Right ventricle myocardium superior (tissue), 1 donor: Measurements from ENCODE around the gene FCHSD2. TPM values are rescaled to one million over a fixed set of nuclear protein-coding genes. Genes with fewer than 3 reads are reported as not detected.
"Not testable (repeated sequence)": the region's sequence is repeated elsewhere in the genome, so short reads cannot be mapped to it uniquely, and the experiment has no call there.

Experiments
- ATAC-seq: fragments of 200-7000 bp; cut with Tn5 transposase; one replicate; pipeline ENCODE4 v1.9.1; 2020; ENCODE audit warnings: mild to moderate bottlenecking; ENCODE audit not compliant: poor library complexity
- DNase-seq: peaks from one replicate; pipeline ENCODE4 v3.0.0-alpha.2; 2020
- intact Hi-C: fragments of 100-400 bp; cut with DNase I; formaldehyde crosslinking; loops from one replicate; pipeline ENCODE4 v1.11.2; 2022
- total RNA-seq: library from RNA; stranded (reverse); fragmentation: NEBNext Ultra II Directional; extraction: Animal tissue kit (Norgen Biotek cat#: 25700); gene quantifications from one replicate; pipeline ENCODE4 v1.2.1, GENCODE V29; 2021
- donor health status: DM: no; HTN: yes; CAD: no; lungs with severe emphysema.

The FCHSD2 gene
- total RNA-seq, 1 donor from 2014 or later, result 40.4 TPM

GRCh38 chr11:73099512-73100266, 42.4 kb downstream of the FCHSD2 start:
- ATAC-seq, result no peak
- DNase-seq, result no peak
- intact Hi-C loops, result no loop called here

- intact Hi-C loops, result no loop called here
- ATAC-seq, result peak; percentile 80
- DNase-seq, result peak; percentile 49
These were observed 46.5 kb downstream of the FCHSD2 start for GRCh38 chr11:73095613-73096012.

GRCh38 chr11:73091521-73092305, 50.4 kb downstream of the FCHSD2 start:
- DNase-seq (no peak), ATAC-seq (no peak)
- intact Hi-C loops, result no loop called here

GRCh38 chr11:73087730-73088129, 54.4 kb downstream of the FCHSD2 start:
- intact Hi-C loops, result no loop called here
- peak; percentile 51 for ATAC-seq

GRCh38 chr11:73085189-73085875, 56.8 kb downstream of the FCHSD2 start:
- DNase-seq (no peak), ATAC-seq (peak; percentile 39)
- intact Hi-C loops, result no loop called here

More at GRCh38 chr11:73087730-73088129, 54.4 kb downstream of the FCHSD2 start:
- no peak for DNase-seq

- ATAC-seq (no peak), DNase-seq (no peak)
- intact Hi-C loops, result no loop called here
These were observed 63.5 kb downstream of the FCHSD2 start for GRCh38 chr11:73078631-73079030.

- ATAC-seq (no peak), DNase-seq (no peak)
- intact Hi-C loops, result no loop called here
These were observed 64.7 kb downstream of the FCHSD2 start for GRCh38 chr11:73077454-73077853.

- DNase-seq, result no peak
- ATAC-seq, result no peak
- intact Hi-C loops, result no loop called here
These were observed 67.8 kb downstream of the FCHSD2 start for GRCh38 chr11:73074319-73074718.

- intact Hi-C loops, result no loop called here
- ATAC-seq (peak; percentile 92), DNase-seq (no peak)
These were observed 69.1 kb downstream of the FCHSD2 start for GRCh38 chr11:73072935-73073481.

GRCh38 chr11:73070653-73071052, 71.5 kb downstream of the FCHSD2 start:
- DNase-seq (no peak), ATAC-seq (no peak)
- intact Hi-C loops, result no loop called here

GRCh38 chr11:73061857-73062424, 80.2 kb downstream of the FCHSD2 start:
- DNase-seq, intact Hi-C loops, ATAC-seq: not testable (repeated sequence)

- intact Hi-C loops, ATAC-seq, DNase-seq: not testable (repeated sequence)
These were observed 80.7 kb downstream of the FCHSD2 start for GRCh38 chr11:73061434-73061833.

- no peak for DNase-seq
- ATAC-seq, result no peak
- intact Hi-C loops, result no loop called here
These were observed 82.2 kb downstream of the FCHSD2 start for GRCh38 chr11:73059915-73060314.

- intact Hi-C loops, result no loop called here
- ATAC-seq, result no peak
- no peak for DNase-seq
These were observed 83.0 kb downstream of the FCHSD2 start for GRCh38 chr11:73058989-73059674.

- intact Hi-C loops, result no loop called here
- no peak for ATAC-seq
- no peak for DNase-seq
These were observed 86.3 kb downstream of the FCHSD2 start for GRCh38 chr11:73055655-73056354.

- no peak for DNase-seq
- intact Hi-C loops, result no loop called here
- no peak for ATAC-seq
These were observed 87.1 kb downstream of the FCHSD2 start for GRCh38 chr11:73055002-73055401.

- intact Hi-C loops, result no loop called here
- ATAC-seq (no peak), DNase-seq (no peak)
These were observed 88.2 kb downstream of the FCHSD2 start for GRCh38 chr11:73053964-73054363.

GRCh38 chr11:73048446-73048845, 93.7 kb downstream of the FCHSD2 start:
- DNase-seq (no peak), ATAC-seq (no peak)
- intact Hi-C loops, result no loop called here
